Hepatocyte (in vitro differentiated cells): Measurements from ENCODE around the gene CC2D1A. TPM values are rescaled to one million over a fixed set of nuclear protein-coding genes. Genes with fewer than 3 reads are reported as not detected.
A peak's percentile ranks its signal among the peaks of the same experiment; 100 is the strongest.

ENCODE experiments used
- DNase-seq: peaks from one replicate; pipeline ENCODE4 v3.0.0-alpha.2; 2016; ENCODE audit warnings: low spot score
- H2AFZ ChIP-seq: fragments of 200-600 bp; sonication (generic); 2 replicates; pipeline ENCODE4 v1.6.0; 2016; ENCODE audit warnings: antibody characterized with exemption, mild to moderate bottlenecking
- H3K27ac ChIP-seq: fragments of 200-600 bp; sonication (generic); 2 replicates; pipeline ENCODE4 v1.5.1; 2016; ENCODE audit warnings: mild to moderate bottlenecking
- H3K27me3 ChIP-seq: fragments of 200-600 bp; sonication (generic); 2 replicates; pipeline ENCODE4 v1.6.1; 2016
- H3K36me3 ChIP-seq: fragments of 200-600 bp; sonication (generic); replicated peaks from 2 replicates; pipeline ENCODE4 v1.5.1; 2016; ENCODE audit warnings: low read depth; ENCODE audit not compliant: insufficient read depth
- H3K4me1 ChIP-seq: fragments of 200-600 bp; sonication (generic); 2 replicates; pipeline ENCODE4 v1.5.1; 2016; ENCODE audit warnings: mild to moderate bottlenecking, moderate library complexity; ENCODE audit not compliant: insufficient read depth
- H3K4me2 ChIP-seq: fragments of 200-600 bp; sonication (generic); 2 replicates; pipeline ENCODE4 v1.6.0; 2016
- H3K4me3 ChIP-seq: fragments of 200-600 bp; sonication (generic); 2 replicates; pipeline ENCODE4 v1.5.1; 2016; ENCODE audit warnings: mild to moderate bottlenecking
- H3K79me2 ChIP-seq: fragments of 200-600 bp; sonication (generic); 2 replicates; pipeline ENCODE4 v1.6.0; 2017; ENCODE audit warnings: mild to moderate bottlenecking
- H3K9me2 ChIP-seq: fragments of 200-600 bp; sonication (generic); replicated peaks from 2 replicates; pipeline ENCODE4 v1.6.0; 2017; ENCODE audit warnings: mild to moderate bottlenecking; ENCODE audit not compliant: insufficient read depth
- H3K9me3 ChIP-seq: fragments of 200-600 bp; sonication (generic); 2 replicates; pipeline ENCODE4 v1.5.1; 2016; ENCODE audit warnings: low read depth, mild to moderate bottlenecking
- H4K20me1 ChIP-seq: fragments of 200-600 bp; sonication (generic); 2 replicates; pipeline ENCODE4 v1.6.0; 2016; ENCODE audit warnings: mild to moderate bottlenecking; ENCODE audit not compliant: insufficient read depth, poor library complexity, severe bottlenecking
- EZH2 ChIP-seq: fragments of 200-600 bp; sonication (generic); IDR thresholded peaks from 2 replicates; pipeline ENCODE4 v1.6.1; 2016; ENCODE audit warnings: antibody characterized with exemption, mild to moderate bottlenecking, borderline replicate concordance
- EZH2phosphoT487 ChIP-seq: fragments of 200-600 bp; sonication (generic); IDR thresholded peaks from one replicate; pipeline ENCODE4 v1.6.1; 2018; ENCODE audit warnings: antibody characterized with exemption, mild to moderate bottlenecking, low read depth, moderate library complexity; ENCODE audit not compliant: unreplicated experiment, severe bottlenecking
- WGBS: methylation state at CpG from one replicate; pipeline ENCODE4 v1.1.6; 2016; ENCODE audit warnings: low lambda C conversion rate; ENCODE audit errors: missing lambda C conversion rate; 5-methylcytosine and 5-hydroxymethylcytosine counted together
- polyA plus RNA-seq: library from polyadenylated mRNA; unstranded; fragments of >200 nt; fragmentation: Nextera tagmentation; extraction: Ambion mirVana; gene quantifications from 2 replicates; pipeline ENCODE4 v1.2.1, GENCODE V29; 2016
- total RNA-seq: library from RNA; depleted of rRNA; stranded (reverse); fragments of >200 nt; gene quantifications from 2 replicates; pipeline ENCODE4 v1.2.3, GENCODE V29; 2014
- TF ChIP-seq, protein P1 (sequence below): fragments of 200-600 bp; sonication (generic); IDR thresholded peaks from 2 replicates; pipeline ENCODE4 v1.5.1; 2016; ENCODE audit warnings: antibody characterized with exemption, mild to moderate bottlenecking; ENCODE audit not compliant: poor library complexity

CC2D1A gene
- total and polyA plus RNA-seq, 2 experiments from 2014 or later: 20.8 to 43.3 TPM

GRCh38 chr19:13959141-13959961, 53.4 kb downstream of the CC2D1A start:
- H3K36me3 ChIP-seq: no peaks in the 10 kb centered on the region
- no peak overlapping the region for H3K4me3 ChIP-seq
- no peak overlapping the region for H3K27ac ChIP-seq
- 95% methylated on average over 34 of the region's 41 CpGs for WGBS
- H3K27me3 ChIP-seq: no peaks in the 10 kb centered on the region
- no peak overlapping the region for H2AFZ ChIP-seq
- H3K9me3 ChIP-seq: no peaks in the 10 kb centered on the region
- H3K79me2 ChIP-seq: peaks cover 6% of the 10 kb centered on the region
- peak; percentile 3 for DNase-seq
- no peaks in the 10 kb centered on the region for H3K4me1 ChIP-seq
- H4K20me1 ChIP-seq: no peaks in the 10 kb centered on the region
- no peaks in the 10 kb centered on the region for H3K9me2 ChIP-seq
- no peak overlapping the region for H3K4me2 ChIP-seq
- TF ChIP-seq EZH2 (no peak), EZH2phosphoT487 (no peak)
- TF ChIP-seq, protein P1, sequence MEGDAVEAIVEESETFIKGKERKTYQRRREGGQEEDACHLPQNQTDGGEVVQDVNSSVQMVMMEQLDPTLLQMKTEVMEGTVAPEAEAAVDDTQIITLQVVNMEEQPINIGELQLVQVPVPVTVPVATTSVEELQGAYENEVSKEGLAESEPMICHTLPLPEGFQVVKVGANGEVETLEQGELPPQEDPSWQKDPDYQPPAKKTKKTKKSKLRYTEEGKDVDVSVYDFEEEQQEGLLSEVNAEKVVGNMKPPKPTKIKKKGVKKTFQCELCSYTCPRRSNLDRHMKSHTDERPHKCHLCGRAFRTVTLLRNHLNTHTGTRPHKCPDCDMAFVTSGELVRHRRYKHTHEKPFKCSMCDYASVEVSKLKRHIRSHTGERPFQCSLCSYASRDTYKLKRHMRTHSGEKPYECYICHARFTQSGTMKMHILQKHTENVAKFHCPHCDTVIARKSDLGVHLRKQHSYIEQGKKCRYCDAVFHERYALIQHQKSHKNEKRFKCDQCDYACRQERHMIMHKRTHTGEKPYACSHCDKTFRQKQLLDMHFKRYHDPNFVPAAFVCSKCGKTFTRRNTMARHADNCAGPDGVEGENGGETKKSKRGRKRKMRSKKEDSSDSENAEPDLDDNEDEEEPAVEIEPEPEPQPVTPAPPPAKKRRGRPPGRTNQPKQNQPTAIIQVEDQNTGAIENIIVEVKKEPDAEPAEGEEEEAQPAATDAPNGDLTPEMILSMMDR: no peak

DNA sequence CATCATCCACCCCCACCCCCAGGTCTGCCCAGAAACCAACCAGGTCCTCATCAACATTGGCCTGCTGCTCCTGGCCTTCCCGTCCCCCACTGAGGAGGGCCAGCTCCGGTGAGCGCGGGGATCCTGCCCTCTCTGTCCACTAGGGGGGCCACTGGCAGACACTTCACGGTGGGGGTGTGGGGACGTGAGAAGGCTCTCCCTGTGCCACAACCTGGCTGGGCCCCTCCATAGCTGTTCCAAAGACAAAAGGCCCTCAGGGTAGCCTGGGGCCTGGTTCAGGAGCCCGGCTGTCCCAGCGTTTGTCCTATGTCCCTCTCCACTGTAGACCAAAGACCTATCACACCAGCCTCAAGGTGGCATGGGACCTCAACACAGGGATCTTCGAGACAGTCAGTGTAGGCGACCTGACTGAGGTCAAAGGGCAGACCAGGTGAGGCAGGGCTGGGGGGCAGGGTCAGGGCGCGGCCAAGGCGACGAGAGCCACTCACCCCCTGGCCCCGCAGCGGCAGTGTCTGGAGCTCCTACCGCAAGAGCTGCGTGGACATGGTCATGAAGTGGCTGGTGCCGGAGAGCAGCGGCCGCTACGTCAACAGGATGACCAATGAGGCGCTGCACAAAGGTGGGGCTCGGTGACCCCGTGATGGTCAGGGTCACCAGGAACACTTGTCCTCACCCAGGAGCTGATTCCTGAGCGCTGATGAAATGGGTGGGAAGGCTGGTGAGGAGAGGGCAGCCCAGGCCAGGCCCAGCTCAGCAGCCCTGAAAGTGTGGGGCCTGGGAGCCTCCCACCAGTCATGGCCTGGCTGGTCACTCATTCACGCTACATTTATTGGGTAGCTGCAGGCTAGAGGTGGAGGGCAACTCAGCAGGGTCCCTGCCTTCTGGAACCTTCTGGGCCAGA, 54.2 kb downstream of the CC2D1A start:
- H3K79me2 ChIP-seq: no peaks in the 10 kb centered on the region
- no peaks in the 10 kb centered on the region for H4K20me1 ChIP-seq
- peak; percentile 20 for DNase-seq
- H3K27ac ChIP-seq: no peak overlapping the region
- no peak overlapping the region for H3K4me3 ChIP-seq
- no peaks in the 10 kb centered on the region for H3K9me3 ChIP-seq
- H3K4me1 ChIP-seq: no peaks in the 10 kb centered on the region
- no peaks in the 10 kb centered on the region for H3K27me3 ChIP-seq
- H3K9me2 ChIP-seq: no peaks in the 10 kb centered on the region
- TF ChIP-seq, protein P1: peak; percentile 15
- no peak for TF ChIP-seq EZH2
- WGBS: 92% methylated on average over 27 of the region's 27 CpGs
- no peak overlapping the region for H3K4me2 ChIP-seq
- H3K36me3 ChIP-seq: no peaks in the 10 kb centered on the region
- H2AFZ ChIP-seq: no peak overlapping the region

DNA sequence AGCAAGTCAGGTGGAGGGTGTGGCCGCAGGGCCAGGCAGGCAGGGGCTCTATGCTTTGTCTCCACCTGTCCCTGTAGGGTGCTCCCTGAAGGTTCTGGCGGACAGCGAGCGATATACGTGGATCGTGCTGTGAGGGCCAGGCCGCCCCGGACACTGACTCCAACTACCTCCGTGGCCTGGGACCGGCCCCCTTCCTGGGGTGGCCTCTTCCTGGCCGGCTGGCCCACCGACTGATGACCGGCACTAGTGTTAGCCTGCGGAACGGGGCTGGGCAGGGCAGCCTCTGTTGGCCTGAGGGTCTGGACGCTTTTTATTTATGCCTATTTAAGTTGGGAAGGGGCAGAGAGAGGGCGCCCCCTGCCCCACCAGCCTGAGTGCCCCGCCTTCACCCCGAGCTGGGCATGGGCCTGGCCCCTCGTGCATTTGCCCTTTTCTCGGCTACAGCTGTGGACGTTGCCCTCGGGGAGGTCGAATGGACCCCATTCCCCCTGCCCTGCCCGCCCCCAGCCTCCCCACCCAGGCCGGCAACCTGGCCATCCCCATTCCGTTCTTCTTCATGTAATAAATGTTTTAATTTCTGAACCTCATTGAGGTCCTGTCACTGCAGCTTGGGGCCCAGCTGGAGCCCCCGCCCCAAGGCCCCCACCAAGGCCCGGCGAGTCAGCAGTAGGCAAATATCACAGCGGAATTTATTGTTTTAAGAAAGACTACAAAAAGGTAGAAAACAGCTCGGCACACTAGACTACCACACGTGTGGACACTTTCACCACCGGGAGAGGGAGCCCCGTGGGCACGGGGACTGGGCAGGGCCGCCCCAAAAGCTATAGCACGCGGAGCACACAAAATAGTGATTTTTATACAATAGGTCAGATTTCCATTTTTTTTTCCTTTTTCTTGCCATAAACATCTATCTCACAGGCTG, 55.1 kb downstream of the CC2D1A start:
- no peaks in the 10 kb centered on the region for H3K9me3 ChIP-seq
- no peaks in the 10 kb centered on the region for H3K79me2 ChIP-seq
- H3K9me2 ChIP-seq: no peaks in the 10 kb centered on the region
- H3K4me1 ChIP-seq: no peaks in the 10 kb centered on the region
- no peaks in the 10 kb centered on the region for H4K20me1 ChIP-seq
- no peak overlapping the region for H3K4me2 ChIP-seq
- no peak overlapping the region for H2AFZ ChIP-seq
- H3K27me3 ChIP-seq: no peaks in the 10 kb centered on the region
- DNase-seq: peak; percentile 5
- H3K4me3 ChIP-seq: no peak overlapping the region
- H3K27ac ChIP-seq: no peak overlapping the region
- WGBS: 91% methylated on average over 35 of the region's 39 CpGs
- no peak for TF ChIP-seq EZH2phosphoT487
- TF ChIP-seq, protein P1: no peak
- no peak for TF ChIP-seq EZH2
- H3K36me3 ChIP-seq: no peaks in the 10 kb centered on the region
